Fibroblast of peridontal ligament (primary cell): ENCODE data around the gene CAPN13.

Experiments used
- DNase-seq: peaks from one replicate; pipeline ENCODE4 v3.0.0-alpha.2; 2010; ENCODE audit errors: extremely low read depth

Gene CAPN13

GRCh38 chr2:30730736-30731647 is 76.3 kb downstream of the CAPN13 start:
- no peak for DNase-seq

GRCh38 chr2:30729031-30729430 is 78.2 kb downstream of the CAPN13 start:
- no peak for DNase-seq

GRCh38 chr2:30722936-30723725 is 84.1 kb downstream of the CAPN13 start:
- no peak for DNase-seq

GRCh38 chr2:30721668-30722647 is 85.3 kb downstream of the CAPN13 start:
- DNase-seq = no peak

GRCh38 chr2:30721241-30721640 is 86.0 kb downstream of the CAPN13 start:
- DNase-seq = no peak

GRCh38 chr2:30717081-30717650 is 90.1 kb downstream of the CAPN13 start:
- no peak for DNase-seq

- DNase-seq = no peak
Observed at GRCh38 chr2:30716123-30716900, 90.9 kb downstream of the CAPN13 start.

GRCh38 chr2:30714811-30715709 is 92.2 kb downstream of the CAPN13 start:
- DNase-seq = peak; percentile 25

- no peak for DNase-seq
Observed at GRCh38 chr2:30713698-30714097, 93.5 kb downstream of the CAPN13 start.

- DNase-seq = peak; percentile 92
Observed at GRCh38 chr2:30711646-30712085, 95.6 kb downstream of the CAPN13 start.

- DNase-seq = no peak
Observed at GRCh38 chr2:30710461-30710860, 96.8 kb downstream of the CAPN13 start.

GRCh38 chr2:30710016-30710415 is 97.2 kb downstream of the CAPN13 start:
- no peak for DNase-seq

GRCh38 chr2:30709516-30709915 is 97.7 kb downstream of the CAPN13 start:
- DNase-seq = no peak

- DNase-seq = peak; percentile 65
Observed at GRCh38 chr2:30708491-30709290, 98.6 kb downstream of the CAPN13 start.

GRCh38 chr2:30707304-30707903 is 99.8 kb downstream of the CAPN13 start:
- DNase-seq = no peak

GRCh38 chr2:30706534-30707303 is 100.5 kb downstream of the CAPN13 start:
- peak; percentile 56 for DNase-seq
